NCI-H2107 treated with DMSO at 0.1 percent for 48 hours (cell line): ENCODE results near the gene SEL1L3.

Experiments used
- DNase-seq: peaks from one replicate; lab custom pipeline; 2025; ENCODE audit not compliant: unreplicated experiment; lab: John Stamatoyannopoulos, UW

The SEL1L3 gene

GRCh38 chr4:25821267-25821666 is 41.5 kb downstream of the SEL1L3 start:
- no peak for DNase-seq

GRCh38 chr4:25818876-25819275 is 43.9 kb downstream of the SEL1L3 start:
- no peak for DNase-seq

GRCh38 chr4:25818371-25818871 is 44.4 kb downstream of the SEL1L3 start:
- DNase-seq = no peak

- no peak for DNase-seq
Observed at GRCh38 chr4:25817059-25817681, 45.6 kb downstream of the SEL1L3 start.

- no peak for DNase-seq
Observed at GRCh38 chr4:25816591-25817058, 46.2 kb downstream of the SEL1L3 start.

- no peak for DNase-seq
Observed at GRCh38 chr4:25815586-25815985, 47.2 kb downstream of the SEL1L3 start.

- DNase-seq = no peak
Observed at GRCh38 chr4:25814301-25815136, 48.3 kb downstream of the SEL1L3 start.

GRCh38 chr4:25813448-25814106 is 49.2 kb downstream of the SEL1L3 start:
- DNase-seq = no peak

- no peak for DNase-seq
Observed at GRCh38 chr4:25811841-25812240, 50.9 kb downstream of the SEL1L3 start.

- DNase-seq = no peak
Observed at GRCh38 chr4:25811374-25811690, 51.5 kb downstream of the SEL1L3 start.

GRCh38 chr4:25810461-25811373 is 52.1 kb downstream of the SEL1L3 start:
- DNase-seq = no peak

GRCh38 chr4:25809996-25810395 is 52.8 kb downstream of the SEL1L3 start:
- DNase-seq = no peak

- DNase-seq = no peak
Observed at GRCh38 chr4:25807102-25807728, 55.6 kb downstream of the SEL1L3 start.

GRCh38 chr4:25805255-25805860 is 57.4 kb downstream of the SEL1L3 start:
- DNase-seq = no peak

- DNase-seq = no peak
Observed at GRCh38 chr4:25803720-25804225, 59.0 kb downstream of the SEL1L3 start.

GRCh38 chr4:25801594-25801993 is 61.2 kb downstream of the SEL1L3 start:
- no peak for DNase-seq

GRCh38 chr4:25800245-25800644 is 62.5 kb downstream of the SEL1L3 start:
- no peak for DNase-seq

GRCh38 chr4:25799522-25799921 is 63.3 kb downstream of the SEL1L3 start:
- DNase-seq = no peak

- no peak for DNase-seq
Observed at GRCh38 chr4:25797136-25797535, 65.7 kb downstream of the SEL1L3 start.
